Activated B cell treated with CpG ODN at 0.5 μM for 24 hours (primary cell): Measurements from ENCODE around the gene RPS25. TPM values are rescaled to one million over a fixed set of nuclear protein-coding genes. Genes with fewer than 3 reads are reported as not detected.
A peak's percentile ranks its signal among the peaks of the same experiment; 100 is the strongest.

Source experiments
- ATAC-seq: fragments of 200-7000 bp; cut with Tn5 transposase; one replicate; pipeline ENCODE4 v1.10.0; 2021; ENCODE audit warnings: low read depth, mild to moderate bottlenecking, moderate library complexity
- CTCF ChIA-PET: fragments of 350-600 bp; sonication (Branson Sonifier 250); formaldehyde crosslinking; loops from one replicate; lab custom pipeline; 2021; ENCODE audit warnings: antibody characterized with exemption; lab: Charles Lee
- POLR2A ChIA-PET: fragments of 350-600 bp; sonication (Branson Sonifier 250); formaldehyde crosslinking; loops from one replicate; lab custom pipeline; 2021; ENCODE audit warnings: antibody characterized with exemption; lab: Charles Lee
- DNase-seq: peaks from one replicate; pipeline ENCODE4 v3.0.0; 2022
- H3K27ac Mint-ChIP-seq: one replicate; pipeline ENCODE4 v1.8.0; 2020; ENCODE audit warnings: mixed read lengths
- H3K27me3 Mint-ChIP-seq: one replicate; pipeline ENCODE4 v1.8.0; 2021; ENCODE audit warnings: mixed read lengths
- H3K36me3 Mint-ChIP-seq: one replicate; pipeline ENCODE4 v1.8.0; 2021; ENCODE audit warnings: low read depth, mixed read lengths
- H3K4me1 Mint-ChIP-seq: one replicate; pipeline ENCODE4 v1.8.0; 2021; ENCODE audit warnings: mixed read lengths
- H3K4me3 Mint-ChIP-seq: one replicate; pipeline ENCODE4 v1.8.0; 2020; ENCODE audit warnings: mild to moderate bottlenecking, mixed read lengths
- H3K9me3 Mint-ChIP-seq: one replicate; pipeline ENCODE4 v1.8.0; 2020; ENCODE audit warnings: mixed read lengths
- CTCF ChIP-seq: fragments of 200-600 bp; IDR thresholded peaks from one replicate; pipeline ENCODE4 v1.8.0; 2022; ENCODE audit warnings: antibody characterized with exemption, mild to moderate bottlenecking
- intact Hi-C: fragments of 100-400 bp; cut with micrococcal nuclease; formaldehyde crosslinking; loops from one replicate; pipeline ENCODE4 v1.15.1; 2024
- total RNA-seq: library from RNA; stranded (reverse); gene quantifications from 2 replicates; pipeline ENCODE4 v1.2.3, GENCODE V29; 2022

RPS25 gene
- total RNA-seq = 2,191 and 2,534 TPM in 2 replicates

GRCh38 chr11:119018074-119018938, at the start of gene RPS25, which contains the start of gene TRAPPC4:
RPS25 (minus strand) TSS chr11:119018343; CDS start chr11:119018284, 59 bp downstream.
TRAPPC4 (plus strand) TSS chr11:119018766; CDS start chr11:119018796, 30 bp downstream.
- no peak for TF ChIP-seq CTCF
- CTCF ChIA-PET = interaction anchor here (0.6 to 1.4 kb wide), 3 partner anchors 13 to 110 kb away, joined by 3 to 4 read pairs (median 3); no protein-coding TSS in a partner anchor
- H3K36me3 Mint-ChIP-seq = peaks cover 79% of the 10 kb centered on the region
- H3K4me1 Mint-ChIP-seq = peaks cover 54% of the 10 kb centered on the region
- ATAC-seq (peak; percentile 87), DNase-seq (peak; percentile 90)
- H3K27ac Mint-ChIP-seq = peak within 1 kb of the TSS; percentile 100
- intact Hi-C loops = loop anchor here (1.0 to 5.0 kb wide), 10 partner anchors 12 to 226 kb away; partner anchors contain the start of genes CENATAC, DDX6, HYOU1 and SLC37A4
- no peaks in the 10 kb centered on the region for H3K27me3 Mint-ChIP-seq
- H3K4me3 Mint-ChIP-seq = peak within 1 kb of the TSS; percentile 99
- POLR2A ChIA-PET = interaction anchor here (0.6 to 3.4 kb wide), 27 partner anchors 10 to 582 kb away, joined by 3 to 33 read pairs (median 5); partner anchors contain the start of genes C2CD2L, CBL, CENATAC and CXCR5
- no peaks in the 10 kb centered on the region for H3K9me3 Mint-ChIP-seq

- intact Hi-C loops = loop anchor here (1.0 to 2.0 kb wide), 9 partner anchors 10 to 255 kb away; partner anchors contain the start of genes HINFP, HYOU1, RPS25 and SLC37A4
- Mint-ChIP-seq H3K4me3 (peak within 1 kb of the TSS; percentile 98), H3K36me3 (peaks cover 39% of the 10 kb centered on the region), H3K27ac (peak within 1 kb of the TSS; percentile 98), H3K9me3 (no peaks in the 10 kb centered on the region), H3K4me1 (peaks cover 34% of the 10 kb centered on the region), H3K27me3 (no peaks in the 10 kb centered on the region)
- no peak for TF ChIP-seq CTCF
- DNase-seq = peak; percentile 94
- ChIA-PET POLR2A (interaction anchor here (0.6 to 4.0 kb wide), 29 partner anchors 8 to 1252 kb away, joined by 3 to 62 read pairs (median 3); partner anchors contain the start of genes C2CD2L, CBL, CENATAC and DPAGT1), CTCF (interaction anchor here (0.6 to 1.6 kb wide), 7 partner anchors 12 to 271 kb away, joined by 3 to 9 read pairs (median 4); partner anchors contain the start of genes DPAGT1 and NLRX1)
- peak; percentile 97 for ATAC-seq
Observed at GRCh38 chr11:119067371-119068222, 49.5 kb upstream of the RPS25 start, which contains the start of gene VPS11. VPS11 (plus strand) TSS chr11:119067818; CDS start chr11:119067824, 6 bp downstream.

- POLR2A ChIA-PET = interaction anchor here (0.9 to 4.0 kb wide), 4 partner anchors 14 to 253 kb away, joined by 3 to 59 read pairs (median 4); partner anchors contain the start of gene HMBS
- ATAC-seq (no peak), DNase-seq (no peak)
- no peaks in the 10 kb centered on the region for H3K9me3 Mint-ChIP-seq
- intact Hi-C loops = loop anchor here (2.0 kb wide), 1 partner anchor 131 kb away; no protein-coding TSS in a partner anchor
- CTCF ChIA-PET = interaction anchor here (1.0 to 1.4 kb wide), 2 partner anchors 34 to 47 kb away, joined by 3 read pairs; partner anchors contain the start of genes RPS25 and TRAPPC4
- TF ChIP-seq CTCF = no peak
- H3K27me3 Mint-ChIP-seq = no peaks in the 10 kb centered on the region
- peaks cover 23% of the 10 kb centered on the region for H3K36me3 Mint-ChIP-seq
- H3K4me1 Mint-ChIP-seq = peaks cover 34% of the 10 kb centered on the region
- H3K4me3 Mint-ChIP-seq = peak overlapping the region; percentile 32
- H3K27ac Mint-ChIP-seq = peak overlapping the region; percentile 41
Observed at GRCh38 chr11:119065369-119065768, 47.2 kb upstream of the RPS25 start.

- CTCF ChIA-PET = interaction anchor here (0.6 kb wide), 1 partner anchor 273 kb away, joined by 3 read pairs; no protein-coding TSS in a partner anchor
- Mint-ChIP-seq H3K4me3 (no peak overlapping the region), H3K27ac (no peak overlapping the region)
Observed at GRCh38 chr11:119062779-119063178, 44.6 kb upstream of the RPS25 start.

More at GRCh38 chr11:119062779-119063178, 44.6 kb upstream of the RPS25 start:
- Mint-ChIP-seq H3K4me1 (peaks cover 31% of the 10 kb centered on the region), H3K27me3 (no peaks in the 10 kb centered on the region), H3K9me3 (no peaks in the 10 kb centered on the region), H3K36me3 (peaks cover 7% of the 10 kb centered on the region)
- POLR2A ChIA-PET = interaction anchor here (1.6 kb wide), 1 partner anchor 44 kb away, joined by 4 read pairs; the partner anchor contains the start of genes RPS25 and TRAPPC4
- no peak for ATAC-seq
- intact Hi-C loops = no loop called here
- DNase-seq = no peak
- no peak for TF ChIP-seq CTCF
